Hippocampal formation (tissue), 2 donors: Measurements from ENCODE around the gene SSR3.
"Not testable (repeated sequence)": the region's sequence is repeated elsewhere in the genome, so short reads cannot be mapped to it uniquely, and the experiment has no call there.

Experiments
- DNase-seq, 2 donors: peaks; one replicate each; lab custom pipeline; 2025; lab: John Stamatoyannopoulos, UW

The SSR3 gene

GRCh38 chr3:156554842-156555687, at the start of gene SSR3:
Gene SSR3, minus strand, starts transcription at chr3:156555117. Its CDS starts 28 bp downstream, at chr3:156555089.
- peak; percentile 98 to 99 for DNase-seq

GRCh38 chr3:156604064-156604641, 49.2 kb upstream of the SSR3 start:
- DNase-seq, result no peak

DNA sequence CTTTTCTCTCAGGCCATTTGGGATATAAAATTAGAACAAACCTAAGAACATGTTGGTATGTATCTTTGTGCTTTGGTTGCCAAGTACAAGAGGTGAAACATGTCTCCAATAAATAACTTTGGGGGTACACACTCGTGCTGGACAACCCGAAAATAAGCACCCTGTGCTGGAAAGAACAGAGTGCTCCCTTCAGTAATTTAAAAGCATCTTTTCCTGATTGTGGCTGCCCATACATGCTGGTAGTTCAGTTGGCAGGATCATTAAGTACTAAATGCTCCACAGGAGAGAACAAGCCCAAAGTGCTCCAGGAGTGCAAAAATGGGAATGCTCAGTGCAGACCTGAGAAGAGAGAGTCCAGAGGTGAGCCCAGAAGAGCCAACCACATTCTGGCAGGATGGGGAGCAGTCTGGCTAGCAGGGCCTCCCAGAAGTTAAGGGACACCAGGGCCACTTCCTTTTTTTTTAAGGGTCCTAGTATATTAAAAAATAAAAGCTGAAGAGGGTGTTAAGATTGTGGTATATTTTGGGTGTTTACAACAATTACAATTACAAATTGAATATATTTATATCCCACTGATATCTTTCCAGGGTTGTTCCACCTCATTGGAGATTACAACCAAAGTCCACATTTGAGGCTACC, 48.6 kb upstream of the SSR3 start:
- DNase-seq, result no peak

DNA sequence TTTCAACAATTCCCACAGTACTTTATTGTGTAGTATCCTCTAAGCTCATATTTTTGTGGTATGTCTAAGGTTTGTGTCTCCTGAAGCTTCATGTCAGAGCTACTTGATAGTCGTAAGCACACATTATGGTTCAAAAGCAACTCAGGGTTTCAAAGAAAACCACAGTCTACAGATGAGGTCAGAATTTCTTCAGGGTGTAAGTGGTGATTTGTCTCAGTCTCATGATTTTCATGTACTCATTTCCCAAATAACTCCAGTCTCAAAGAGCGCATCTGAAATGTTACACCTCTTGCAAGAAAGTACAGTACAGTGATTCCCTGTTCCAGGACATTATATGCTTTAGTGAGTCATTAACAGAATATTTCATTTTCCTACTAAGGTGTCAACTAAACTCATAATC, 47.5 kb upstream of the SSR3 start:
- DNase-seq, result no peak

DNA sequence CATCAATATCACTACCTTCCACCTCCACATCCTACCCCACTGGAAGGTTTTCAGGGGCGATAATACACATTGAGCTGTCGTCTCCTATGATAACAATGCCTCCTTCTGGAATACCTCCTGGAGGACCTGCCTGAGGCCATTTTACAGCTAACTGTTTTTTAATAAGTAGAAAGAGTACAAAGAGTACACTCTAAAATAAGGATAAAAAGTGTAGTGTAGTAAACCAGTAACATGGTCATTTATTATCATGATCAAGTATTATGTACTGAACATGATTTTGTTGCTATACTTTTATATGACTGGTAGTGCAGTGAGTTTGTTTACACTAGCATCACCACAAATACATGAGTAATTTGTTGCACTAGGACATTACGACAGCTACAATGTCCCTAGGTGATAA, 46.6 kb upstream of the SSR3 start:
- no peak for DNase-seq

GRCh38 chr3:156600834-156601233, 45.9 kb upstream of the SSR3 start:
- no peak for DNase-seq

GRCh38 chr3:156599089-156599874, 44.4 kb upstream of the SSR3 start:
- DNase-seq, result no peak

DNA sequence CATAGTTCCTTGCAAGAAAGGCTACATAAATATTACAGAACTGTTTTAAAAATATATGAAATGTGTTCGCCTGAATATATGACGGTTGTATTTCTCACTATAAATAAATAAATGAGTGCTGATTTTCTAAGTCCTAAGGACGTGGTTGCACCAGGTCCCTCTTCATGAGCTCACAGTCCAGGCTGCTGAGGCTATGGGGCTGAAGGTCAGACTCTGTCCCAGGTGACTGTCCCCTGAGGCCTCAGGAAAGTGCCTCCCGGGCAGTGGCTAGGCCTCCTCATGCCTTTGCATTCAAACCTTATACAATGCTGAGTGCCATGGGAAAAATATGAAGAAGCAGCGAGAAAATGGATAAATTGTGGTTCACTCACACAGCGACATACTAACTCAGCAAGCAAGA, 43.5 kb upstream of the SSR3 start:
- no peak for DNase-seq

- no peak for DNase-seq
Measured at GRCh38 chr3:156594219-156594683, 39.3 kb upstream of the SSR3 start.

DNA sequence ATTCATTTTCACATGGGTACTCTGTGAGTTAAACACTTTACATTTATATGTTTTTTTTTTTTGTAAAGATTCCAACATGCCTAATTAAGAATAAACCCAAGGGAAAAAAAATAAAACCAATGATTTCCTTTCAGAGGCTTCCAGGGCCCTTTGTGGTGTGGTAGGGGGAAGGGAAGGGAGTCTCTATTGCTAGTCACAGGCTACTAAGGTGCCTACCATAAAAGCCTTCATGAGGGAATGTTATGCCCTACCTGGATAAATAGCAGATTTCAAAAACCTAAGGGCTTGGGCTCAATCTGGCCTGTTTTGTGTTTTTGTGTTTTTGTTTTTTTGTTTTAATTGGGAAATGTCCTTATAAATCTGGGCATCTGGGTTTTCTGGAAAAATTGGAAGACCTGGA, 38.9 kb upstream of the SSR3 start:
- no peak for DNase-seq

GRCh38 chr3:156589806-156590205, 34.9 kb upstream of the SSR3 start:
- DNase-seq, result not testable (repeated sequence)

DNA sequence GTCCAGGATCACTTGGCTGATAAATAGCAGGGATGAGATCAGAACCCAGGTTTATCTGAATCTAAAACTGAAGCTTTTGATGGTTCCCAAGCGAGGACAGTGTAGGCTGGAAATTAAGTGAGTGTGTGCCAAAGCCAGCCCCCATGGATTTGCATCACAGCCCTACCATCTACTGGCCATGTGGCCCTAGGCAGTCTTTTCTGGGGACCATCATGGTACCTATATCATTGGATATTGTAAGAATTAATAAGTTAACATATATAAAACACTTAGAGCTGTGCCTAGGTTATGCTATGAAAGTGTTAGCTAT, 32.8 kb upstream of the SSR3 start:
- DNase-seq, result no peak

DNA sequence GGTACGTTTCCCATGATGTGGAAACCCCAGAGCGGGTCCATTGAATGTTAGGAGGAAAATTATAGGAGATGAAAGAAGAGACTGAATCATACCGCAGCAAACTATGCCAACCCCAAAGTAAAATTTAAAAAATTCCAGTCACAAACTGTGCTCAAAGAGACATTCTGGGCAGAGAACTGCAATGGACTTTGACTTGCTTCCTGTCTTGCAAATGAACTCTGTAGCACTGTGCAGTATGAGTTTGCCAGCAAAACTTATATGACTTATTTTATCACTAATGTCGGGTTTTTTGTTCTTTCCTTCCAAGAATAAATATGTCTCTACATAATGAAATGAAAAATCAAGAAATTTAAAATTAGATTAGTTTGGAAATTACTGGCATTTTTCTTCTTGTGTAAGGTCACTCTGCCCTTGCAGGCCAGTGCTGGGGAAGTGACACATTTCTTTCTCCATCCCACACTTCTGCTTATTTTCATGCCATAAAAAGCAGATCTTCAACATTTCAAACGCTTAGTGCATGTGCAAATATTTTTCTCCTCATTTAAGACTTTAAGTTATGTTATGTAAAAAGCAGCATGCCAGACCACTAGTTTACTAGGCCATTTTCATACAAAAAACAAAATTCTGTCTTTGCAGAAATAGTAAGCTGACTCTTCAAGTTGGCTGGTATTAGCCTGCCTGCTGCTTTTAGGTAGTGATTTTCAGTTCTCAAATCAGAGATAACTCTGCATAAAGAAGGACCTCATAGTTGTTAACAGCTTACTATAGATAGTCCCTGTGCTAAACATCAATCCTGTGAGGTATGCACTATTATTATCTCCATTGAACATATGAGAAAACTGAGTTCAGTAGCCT, 32.2 kb upstream of the SSR3 start:
- DNase-seq, result no peak

DNA sequence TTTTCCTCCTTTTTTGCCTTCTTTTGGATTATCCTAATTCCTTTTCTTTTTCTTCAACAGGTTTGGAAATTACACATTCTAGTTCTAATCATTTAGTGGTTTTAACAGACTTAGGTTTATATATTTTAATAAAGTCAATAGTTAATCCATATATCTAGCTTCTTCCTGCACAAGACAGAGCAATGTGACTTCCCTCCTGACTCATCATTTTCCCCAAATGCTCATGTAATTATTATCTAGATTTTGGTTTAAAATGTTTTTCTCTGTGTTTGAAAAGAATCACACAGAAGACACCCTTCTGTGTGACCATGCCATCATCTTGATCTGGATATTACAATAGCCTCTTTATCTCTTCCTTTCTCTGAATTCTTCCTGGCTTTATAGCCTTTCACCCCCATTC, 28.6 kb upstream of the SSR3 start:
- no peak for DNase-seq

GRCh38 chr3:156582532-156583183, 27.7 kb upstream of the SSR3 start:
- DNase-seq, result no peak

DNA sequence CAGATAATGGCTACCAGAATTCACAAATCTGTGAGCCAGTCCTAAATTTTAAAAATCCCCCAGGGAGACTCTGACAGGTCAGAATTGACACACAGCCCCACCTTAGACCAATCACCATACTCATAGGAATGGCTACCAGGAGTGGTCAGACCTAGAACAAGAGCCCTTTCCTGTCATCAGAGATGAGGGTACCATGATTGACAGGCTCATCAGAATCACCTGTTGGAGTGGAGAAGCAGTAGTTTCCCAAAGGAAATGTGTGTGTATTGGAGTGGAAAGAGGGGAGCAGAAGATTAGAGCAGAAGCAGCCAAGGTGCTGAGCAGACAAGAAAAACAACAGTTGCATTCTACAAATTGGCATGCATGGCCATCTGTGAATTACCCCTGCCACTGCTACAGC, 27.0 kb upstream of the SSR3 start:
- DNase-seq, result no peak

GRCh38 chr3:156581033-156581432, 26.1 kb upstream of the SSR3 start:
- no peak for DNase-seq

DNA sequence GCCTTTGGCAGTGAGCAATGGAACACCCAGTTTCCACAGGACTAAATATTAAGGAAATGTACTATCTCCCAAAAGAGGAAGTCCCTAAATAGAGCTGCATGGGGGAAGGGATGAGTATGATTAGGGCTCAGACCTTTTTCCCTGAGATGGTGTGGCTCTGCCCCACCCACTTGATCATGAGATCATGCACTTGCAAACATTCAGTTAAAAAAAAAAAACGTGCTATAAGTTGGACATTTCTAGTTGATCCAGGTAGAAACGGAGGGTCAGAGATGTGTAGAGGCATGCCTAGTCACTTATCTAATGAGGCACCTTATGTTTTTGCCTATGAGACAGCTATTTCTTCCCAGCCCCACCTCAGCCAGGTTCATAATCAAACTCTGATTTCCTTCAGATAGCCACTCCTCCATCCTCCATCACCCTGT, 24.5 kb upstream of the SSR3 start:
- DNase-seq, result no peak

DNA sequence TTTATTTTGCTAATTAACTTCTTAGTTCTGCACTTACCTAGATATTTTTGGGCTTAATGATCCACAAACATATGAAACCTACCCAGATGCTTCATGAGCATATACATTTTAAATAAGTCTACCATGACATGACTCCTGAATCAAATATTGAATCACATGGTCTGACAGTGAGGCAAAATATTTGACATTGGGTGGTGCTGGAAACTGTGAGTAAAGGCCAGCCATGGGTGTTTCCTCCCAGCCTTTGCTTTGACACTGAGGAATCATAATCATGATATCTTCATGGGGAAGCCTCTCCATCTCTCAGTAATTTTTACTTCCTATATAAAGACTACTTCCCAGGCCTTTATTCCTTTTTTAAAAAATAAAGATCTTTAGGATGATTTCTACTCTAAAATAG, 22.8 kb upstream of the SSR3 start:
- DNase-seq, result no peak

DNA sequence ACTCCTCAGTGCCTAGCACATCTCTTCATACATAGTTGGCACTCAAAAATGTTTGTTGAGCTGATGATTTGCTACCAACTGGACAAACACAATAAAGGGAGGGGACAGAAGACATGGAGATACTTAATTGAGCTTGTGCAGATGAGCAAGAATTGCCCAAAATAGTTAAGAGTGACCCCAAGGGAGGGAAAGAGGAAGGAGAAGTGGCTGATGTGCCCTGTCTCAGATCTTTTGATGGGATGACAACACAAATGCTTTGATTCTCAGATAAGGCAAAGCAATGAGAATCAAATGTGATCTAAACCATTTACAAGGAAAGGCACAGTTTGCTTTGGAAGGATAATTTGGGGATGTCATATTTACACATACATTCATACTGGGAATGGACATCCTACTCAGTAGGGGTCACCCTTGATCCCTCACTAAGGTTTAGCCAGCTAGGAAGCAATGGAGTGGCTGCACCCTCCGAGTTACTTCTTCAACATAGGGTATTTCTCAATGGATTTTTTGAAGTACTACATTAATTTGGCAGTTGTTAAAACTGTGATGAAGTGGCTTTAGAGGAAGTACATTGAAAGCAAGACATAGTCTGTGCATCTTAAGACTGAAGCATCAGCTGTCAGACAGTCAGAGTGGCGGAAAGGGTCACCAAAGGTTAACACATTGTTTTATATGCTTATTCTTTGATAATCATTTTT, 21.9 kb upstream of the SSR3 start:
- no peak for DNase-seq
